GM10266 (cell line): ENCODE results near the gene PTPRE.

Source experiments
- DNase-seq: peaks from one replicate; pipeline ENCODE4 v3.0.0; 2012; ENCODE audit errors: extremely low spot score
- CTCF ChIP-seq: IDR thresholded peaks from 2 replicates; pipeline ENCODE4 v1.5.1; 2012; ENCODE audit warnings: mild to moderate bottlenecking, low read depth; ENCODE audit not compliant: control insufficient read depth, insufficient read depth; ENCODE audit errors: missing control alignments

PTPRE gene

GRCh38 chr10:128047991-128048818 is 141.3 kb downstream of the PTPRE start:
- no peak for DNase-seq
- no peak for TF ChIP-seq CTCF

GRCh38 chr10:128048819-128049210 is 141.9 kb downstream of the PTPRE start:
- no peak for TF ChIP-seq CTCF
- DNase-seq: no peak

- DNase-seq: no peak
- no peak for TF ChIP-seq CTCF
Measured at GRCh38 chr10:128049226-128050120, 142.6 kb downstream of the PTPRE start.

GRCh38 chr10:128050121-128050516 is 143.2 kb downstream of the PTPRE start:
- TF ChIP-seq CTCF: no peak
- DNase-seq: no peak

- no peak for DNase-seq
- TF ChIP-seq CTCF: no peak
Measured at GRCh38 chr10:128050936-128051335, 144.0 kb downstream of the PTPRE start.

- no peak for DNase-seq
- TF ChIP-seq CTCF: no peak
Measured at GRCh38 chr10:128051548-128051947, 144.6 kb downstream of the PTPRE start.
